ENCODE measurements around the gene SEMA5B.

The SEMA5B gene

GRCh38 chr3:122890077-122890719 lies 137.4 kb downstream of the SEMA5B start:
- peak in 1 of 5 experiments; percentile 39 for DNase-seq

GRCh38 chr3:122886946-122887345 lies 140.6 kb downstream of the SEMA5B start:
- no peak for DNase-seq

GRCh38 chr3:122886251-122886650 lies 141.3 kb downstream of the SEMA5B start:
- no peak for DNase-seq

GRCh38 chr3:122882361-122882947 lies 145.1 kb downstream of the SEMA5B start:
- no peak for DNase-seq

GRCh38 chr3:122880624-122881023 lies 146.9 kb downstream of the SEMA5B start:
- DNase-seq: no peak

GRCh38 chr3:122880173-122880572 lies 147.4 kb downstream of the SEMA5B start:
- no peak for DNase-seq

- DNase-seq: peak in 1 of 5 experiments; percentile 24
These were observed 151.9 kb downstream of the SEMA5B start for GRCh38 chr3:122875547-122876127.

GRCh38 chr3:122873741-122874515 lies 153.6 kb downstream of the SEMA5B start:
- no peak for DNase-seq

- DNase-seq: no peak
These were observed 159.2 kb downstream of the SEMA5B start for GRCh38 chr3:122868322-122868721.

- no peak for DNase-seq
These were observed 163.1 kb downstream of the SEMA5B start for GRCh38 chr3:122864498-122864897.

- DNase-seq: no peak
These were observed 165.2 kb downstream of the SEMA5B start for GRCh38 chr3:122862381-122862780.

Data from T-helper 2 cell (primary cell).